Stimulated activated CD4-positive, alpha-beta T cell treated with anti-CD3 and anti-CD28 coated beads, Interleukin-1b, Interleukin-23, amount 100 ng/mL, for 48 hours (primary cell): Measurements from ENCODE around the gene TGOLN2.
"Not testable (repeated sequence)": the region's sequence is repeated elsewhere in the genome, so short reads cannot be mapped to it uniquely, and the experiment has no call there.

Experiments
- DNase-seq: peaks from one replicate; pipeline ENCODE4 v3.0.0-alpha.2; 2020

Gene TGOLN2

GRCh38 chr2:85334928-85335327, 7.1 kb upstream of the TGOLN2 start:
- no peak for DNase-seq

- DNase-seq, result not testable (repeated sequence)
These were observed 6.1 kb upstream of the TGOLN2 start for GRCh38 chr2:85333877-85334276.

GRCh38 chr2:85330839-85331636, 3.2 kb upstream of the TGOLN2 start:
- no peak for DNase-seq

- DNase-seq, result not testable (repeated sequence)
These were observed 1.9 kb upstream of the TGOLN2 start for GRCh38 chr2:85329701-85330100.

GRCh38 chr2:85329181-85329651, 1.4 kb upstream of the TGOLN2 start:
- DNase-seq, result no peak

- DNase-seq, result peak; percentile 50
These were observed 498 bp downstream of the TGOLN2 start for GRCh38 chr2:85327160-85327821.

GRCh38 chr2:85326406-85327159, 1.2 kb downstream of the TGOLN2 start:
- peak; percentile 41 for DNase-seq

- no peak for DNase-seq
These were observed 2.4 kb downstream of the TGOLN2 start for GRCh38 chr2:85325466-85325811.

GRCh38 chr2:85324639-85325465, 2.9 kb downstream of the TGOLN2 start:
- no peak for DNase-seq

- not testable (repeated sequence) for DNase-seq
These were observed 3.8 kb downstream of the TGOLN2 start for GRCh38 chr2:85323988-85324367.

- no peak for DNase-seq
These were observed 4.3 kb downstream of the TGOLN2 start for GRCh38 chr2:85323351-85323987.

GRCh38 chr2:85319796-85320195, 8.0 kb downstream of the TGOLN2 start:
- DNase-seq, result no peak

- DNase-seq, result peak; percentile 64
These were observed 9.3 kb downstream of the TGOLN2 start for GRCh38 chr2:85318222-85319074.

- not testable (repeated sequence) for DNase-seq
These were observed 11.9 kb downstream of the TGOLN2 start for GRCh38 chr2:85315921-85316320.

- no peak for DNase-seq
These were observed 12.9 kb downstream of the TGOLN2 start for GRCh38 chr2:85314884-85315242.

- DNase-seq, result no peak
These were observed 15.4 kb downstream of the TGOLN2 start for GRCh38 chr2:85312404-85312803.

- DNase-seq, result no peak
These were observed 17.5 kb downstream of the TGOLN2 start for GRCh38 chr2:85310330-85310729.

GRCh38 chr2:85309699-85310321, 18.0 kb downstream of the TGOLN2 start:
- DNase-seq, result no peak

GRCh38 chr2:85308896-85309555, 18.8 kb downstream of the TGOLN2 start:
- no peak for DNase-seq

GRCh38 chr2:85308201-85308600, 19.6 kb downstream of the TGOLN2 start:
- DNase-seq, result no peak
